Activated CD8-positive, alpha-beta memory T cell treated with anti-CD3 and anti-CD28 coated beads, Interleukin-2, amount 50 U/mL, for 4 hours (primary cell): ENCODE data around the gene TMED1.

Experiments
- DNase-seq: peaks from one replicate; pipeline ENCODE4 v3.0.0-alpha.2; 2020

The TMED1 gene

DNA sequence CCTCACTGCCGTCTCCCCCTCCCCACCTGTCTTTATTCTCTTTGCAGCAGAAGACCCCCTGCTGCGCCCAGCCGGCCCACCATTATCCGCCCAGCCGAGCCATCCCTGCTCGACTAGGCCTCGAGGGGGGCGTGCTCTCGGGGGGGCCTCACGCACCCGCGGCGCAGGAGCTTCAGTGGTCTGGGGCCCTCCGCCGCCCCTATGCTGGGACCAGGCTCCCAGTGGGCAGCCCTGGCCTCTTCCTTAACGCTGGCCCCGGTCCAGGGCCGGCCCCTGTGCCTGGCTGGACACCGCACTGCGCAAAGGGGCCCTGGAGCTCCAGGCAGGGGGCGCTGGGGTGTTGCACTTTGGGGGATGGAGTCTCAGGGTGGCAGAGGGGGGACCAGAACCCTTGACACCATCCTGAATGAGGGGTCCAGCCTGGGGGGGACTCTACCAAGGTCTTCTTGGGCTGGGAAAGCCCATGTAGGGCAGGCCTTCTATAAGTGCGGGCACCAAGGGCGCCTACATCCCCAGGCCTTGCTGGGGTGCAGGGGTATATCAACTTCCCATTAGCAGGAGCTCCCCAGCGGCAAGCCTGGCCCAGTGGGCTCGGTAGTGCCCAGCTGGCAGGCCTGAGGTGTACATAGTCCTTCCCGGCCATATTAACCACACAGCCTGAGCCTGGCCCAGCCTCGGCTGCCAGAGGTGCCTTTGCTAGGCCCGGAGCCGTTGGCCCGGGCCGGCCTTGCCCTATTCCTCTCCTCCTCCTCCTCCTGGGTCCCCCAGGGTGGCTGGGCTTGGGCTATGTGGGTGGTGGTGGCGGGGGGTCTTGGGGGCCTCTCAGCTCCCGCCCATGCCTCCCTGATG, 4.9 kb downstream of the TMED1 start:
- no peak for DNase-seq

DNA sequence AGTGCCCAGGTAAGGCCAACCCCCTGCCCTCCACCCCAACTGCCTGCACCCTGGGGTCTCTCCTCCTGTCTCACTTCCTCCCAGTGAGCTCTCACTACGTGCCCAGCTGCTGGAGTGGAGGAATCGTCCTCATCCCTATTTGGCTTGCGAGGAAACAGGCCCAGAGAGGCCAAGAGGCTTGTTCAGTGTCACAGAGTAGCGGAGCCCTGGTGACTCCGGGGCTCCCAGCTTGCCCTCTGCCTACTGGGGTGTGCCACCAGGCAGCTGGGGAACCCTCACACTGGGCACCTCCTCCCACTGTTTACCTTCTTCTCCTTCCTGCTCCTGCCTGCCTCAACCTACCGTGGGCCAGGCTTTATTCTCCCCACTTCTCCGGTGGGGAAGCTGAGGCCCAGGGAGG, 5.6 kb downstream of the TMED1 start:
- DNase-seq = no peak

DNA sequence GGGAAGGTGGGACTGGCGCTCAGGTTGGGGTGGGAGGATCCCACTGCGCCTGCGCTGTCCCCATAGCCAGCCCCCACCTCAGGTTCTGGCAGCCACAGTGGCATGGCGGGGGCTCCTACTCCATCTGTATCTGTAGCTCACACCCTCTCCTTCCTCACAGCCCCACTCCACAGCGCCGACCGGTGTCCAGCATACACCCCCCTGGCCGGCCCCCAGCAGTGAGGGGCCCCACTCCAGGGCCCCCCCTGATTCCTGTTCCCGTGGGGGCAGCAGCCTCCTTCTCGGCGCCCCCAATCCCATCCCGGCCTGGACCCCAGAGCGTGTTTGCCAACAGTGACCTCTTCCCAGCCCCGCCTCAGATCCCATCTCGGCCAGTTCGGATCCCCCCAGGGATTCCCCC, 6.0 kb downstream of the TMED1 start:
- no peak for DNase-seq

- no peak for DNase-seq
Observed at GRCh38 chr19:10828981-10829821, 6.8 kb downstream of the TMED1 start.

DNA sequence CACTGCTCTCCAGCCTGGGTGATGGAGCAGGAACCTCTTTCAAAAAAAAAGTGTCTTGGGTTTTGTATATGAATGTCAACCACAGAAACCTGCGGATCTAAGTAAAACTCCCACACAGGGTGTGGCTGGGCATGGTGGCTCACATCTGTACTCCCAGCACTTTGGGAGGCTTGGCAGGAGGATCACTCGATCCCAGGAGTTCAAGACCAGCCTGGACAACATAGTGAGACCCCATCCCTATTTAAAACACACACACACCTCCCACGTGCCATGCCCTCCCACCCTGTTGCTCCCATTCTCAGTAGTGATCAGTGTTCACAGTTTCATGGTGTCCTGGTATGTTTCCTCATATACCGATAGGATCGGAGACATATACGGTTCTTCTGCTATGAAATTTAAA, 9.2 kb downstream of the TMED1 start:
- DNase-seq = no peak

- DNase-seq = no peak
Observed at GRCh38 chr19:10826231-10826630, 9.8 kb downstream of the TMED1 start.

- DNase-seq = no peak
Observed at GRCh38 chr19:10823690-10824089, 12.3 kb downstream of the TMED1 start.

- no peak for DNase-seq
Observed at GRCh38 chr19:10820173-10820572, 15.8 kb downstream of the TMED1 start.

GRCh38 chr19:10819124-10820060, 16.6 kb downstream of the TMED1 start:
- no peak for DNase-seq

DNA sequence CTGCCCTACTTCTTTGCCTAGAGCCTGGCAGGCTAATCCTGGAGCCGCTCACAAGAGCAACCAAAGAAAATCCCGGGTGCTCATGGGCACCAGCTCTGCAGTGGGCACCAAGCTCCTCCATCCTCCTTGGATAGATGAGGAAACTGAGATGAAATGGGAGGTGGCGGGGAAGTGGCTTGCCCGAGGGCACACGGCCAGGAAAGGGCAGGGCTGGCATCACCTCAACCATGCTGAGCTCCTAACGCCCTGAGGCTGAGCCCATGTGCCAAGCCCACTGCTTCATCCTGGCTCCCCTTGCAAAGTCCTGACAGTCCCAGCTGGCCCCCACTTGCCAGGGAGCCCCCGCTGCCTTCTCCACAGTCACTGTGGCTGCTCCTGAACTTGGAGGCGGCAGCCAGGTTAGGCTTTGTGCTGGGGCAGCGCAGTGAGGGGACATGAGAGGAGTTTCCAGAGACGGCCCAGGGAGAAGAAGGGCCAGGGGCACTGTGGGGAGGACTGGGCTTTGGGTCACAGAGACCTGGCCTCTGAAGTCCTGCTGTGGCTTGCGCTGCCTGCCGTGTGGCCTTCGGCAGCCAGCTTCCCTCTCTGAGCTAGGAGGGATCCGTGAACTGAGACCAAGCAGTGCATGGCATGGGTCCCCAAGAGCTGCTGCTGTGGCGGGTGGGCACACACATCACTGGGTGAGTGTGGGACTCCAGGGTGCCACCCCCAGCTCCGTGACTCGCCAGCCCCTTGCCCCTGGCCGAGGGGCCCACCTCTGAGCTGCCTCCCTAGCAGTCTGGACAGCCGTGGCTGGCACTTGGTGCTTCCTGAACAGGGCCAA, 17.5 kb downstream of the TMED1 start:
- DNase-seq = no peak

GRCh38 chr19:10817291-10818038, 18.5 kb downstream of the TMED1 start:
- no peak for DNase-seq

- no peak for DNase-seq
Observed at GRCh38 chr19:10816691-10817090, 19.3 kb downstream of the TMED1 start.

- DNase-seq = no peak
Observed at GRCh38 chr19:10815969-10816644, 19.9 kb downstream of the TMED1 start.

- DNase-seq = no peak
Observed at GRCh38 chr19:10815007-10815536, 20.9 kb downstream of the TMED1 start.

DNA sequence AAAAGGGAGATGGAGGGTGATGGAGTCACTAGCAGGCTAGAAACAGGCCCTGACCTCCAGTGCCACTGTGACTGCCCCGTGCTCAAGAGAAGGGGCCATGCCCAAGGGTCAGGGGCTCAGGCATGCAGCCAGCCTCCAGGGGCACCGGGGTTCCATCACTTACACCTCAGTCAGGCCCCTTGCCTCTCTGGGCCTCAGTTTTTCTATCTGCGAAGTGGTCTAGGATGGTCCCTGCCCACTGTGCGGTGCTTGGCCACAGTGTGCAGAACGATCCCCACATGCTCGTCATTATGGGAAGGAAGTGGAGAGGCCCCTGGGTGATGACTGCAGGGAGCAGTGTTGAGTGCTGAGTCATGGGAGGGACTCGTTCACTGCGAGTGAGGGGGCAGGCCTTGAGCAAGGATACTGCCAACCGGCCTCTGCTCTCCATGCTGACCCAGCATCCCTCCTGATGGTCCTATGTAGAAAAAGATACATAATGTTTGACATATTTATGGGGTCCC, 23.1 kb downstream of the TMED1 start:
- DNase-seq = no peak

DNA sequence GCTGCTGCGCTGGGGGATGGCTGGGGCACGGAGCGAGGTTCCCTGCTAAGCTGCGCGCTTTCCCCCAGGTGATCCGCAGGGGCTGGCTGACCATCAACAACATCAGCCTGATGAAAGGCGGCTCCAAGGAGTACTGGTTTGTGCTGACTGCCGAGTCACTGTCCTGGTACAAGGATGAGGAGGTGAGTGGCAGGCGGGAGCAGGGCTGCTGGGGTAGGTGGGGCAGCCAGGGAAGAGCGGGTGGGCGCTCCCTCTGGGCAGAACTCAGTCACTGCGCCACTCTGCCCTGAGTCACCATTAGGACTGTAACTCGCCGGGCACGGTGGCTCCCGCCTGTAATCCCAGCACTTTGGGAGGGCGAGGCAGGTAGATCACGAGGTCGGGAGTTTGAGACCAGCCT, 23.8 kb downstream of the TMED1 start:
- no peak for DNase-seq

GRCh38 chr19:10811391-10812111, 24.5 kb downstream of the TMED1 start:
- no peak for DNase-seq

DNA sequence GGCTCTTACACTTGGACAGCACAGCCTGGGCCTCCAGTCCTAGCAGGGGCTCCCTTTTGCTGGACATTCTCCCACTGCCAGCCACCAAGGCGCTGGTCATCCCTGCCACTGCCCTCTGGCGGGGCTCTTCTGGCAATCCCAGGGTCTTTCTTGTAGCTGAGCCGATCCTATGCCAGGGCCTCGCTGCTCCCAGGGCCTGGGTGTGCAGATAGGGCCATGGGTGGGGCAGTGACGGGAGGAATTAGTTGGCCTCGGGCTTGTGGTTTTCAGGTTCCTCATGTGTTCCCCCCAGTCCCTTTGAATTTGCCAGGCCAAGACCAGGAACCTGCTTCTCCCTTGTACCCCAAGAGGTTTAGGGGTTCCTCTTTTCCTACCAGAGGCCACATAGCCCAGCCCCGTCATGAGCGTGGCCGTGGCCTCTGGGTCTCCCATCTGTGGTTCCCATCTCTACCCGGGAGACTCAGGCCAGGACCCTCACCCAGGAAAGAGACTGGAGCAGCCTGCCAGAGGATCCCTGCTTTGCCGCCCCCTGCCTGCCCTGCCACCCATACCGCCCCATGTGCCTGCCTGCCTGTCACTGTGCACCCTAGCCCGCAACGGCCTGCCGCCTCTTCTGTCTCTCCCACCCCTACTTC, 26.2 kb downstream of the TMED1 start:
- no peak for DNase-seq
